Ishikawa (cell line): Measurements from ENCODE around the gene CDH23.

ENCODE experiments used
- CEBPB ChIP-seq: IDR thresholded peaks from 2 replicates; pipeline ENCODE4 v1.6.1; 2012
- CREB1 ChIP-seq: IDR thresholded peaks from 2 replicates; pipeline ENCODE4 v1.6.1; 2012; ENCODE audit warnings: low read depth
- EGR1 ChIP-seq: IDR thresholded peaks from 2 replicates; pipeline ENCODE4 v1.6.1; 2012
- EP300 ChIP-seq: IDR thresholded peaks from 2 replicates; pipeline ENCODE4 v1.6.1; 2012; ENCODE audit warnings: borderline replicate concordance
- FOXM1 ChIP-seq: IDR thresholded peaks from 2 replicates; pipeline ENCODE4 v1.6.1; 2012; ENCODE audit warnings: low read depth, borderline replicate concordance
- NFIC ChIP-seq: IDR thresholded peaks from 2 replicates; pipeline ENCODE4 v1.6.1; 2012
- RAD21 ChIP-seq: IDR thresholded peaks from 2 replicates; pipeline ENCODE4 v1.6.1; 2012; ENCODE audit warnings: low read depth
- TAF1 ChIP-seq: IDR thresholded peaks from 2 replicates; pipeline ENCODE4 v1.6.1; 2012; ENCODE audit warnings: low read depth, mild to moderate bottlenecking
- TCF12 ChIP-seq: IDR thresholded peaks from 2 replicates; pipeline ENCODE4 v1.6.1; 2012; ENCODE audit warnings: low read depth
- TEAD4 ChIP-seq: IDR thresholded peaks from 2 replicates; pipeline ENCODE4 v1.6.1; 2012
- YY1 ChIP-seq: IDR thresholded peaks from 2 replicates; pipeline ENCODE4 v1.6.1; 2012; ENCODE audit warnings: low read depth
- ZBTB7A ChIP-seq: IDR thresholded peaks from 2 replicates; pipeline ENCODE4 v1.6.1; 2012; ENCODE audit warnings: low read depth
- TF ChIP-seq, protein P1 (sequence below): IDR thresholded peaks from 2 replicates; pipeline ENCODE4 v1.6.1; 2012
- TF ChIP-seq, protein P2 (sequence below): IDR thresholded peaks from 2 replicates; pipeline ENCODE4 v1.6.1; 2012
- TF ChIP-seq, protein P3 (sequence below): IDR thresholded peaks from 2 replicates; pipeline ENCODE4 v1.6.1; 2012; ENCODE audit warnings: low read depth, mild to moderate bottlenecking

The CDH23 gene

GRCh38 chr10:71632896-71633600 is 236.3 kb downstream of the CDH23 start:
- TF ChIP-seq, protein P1, sequence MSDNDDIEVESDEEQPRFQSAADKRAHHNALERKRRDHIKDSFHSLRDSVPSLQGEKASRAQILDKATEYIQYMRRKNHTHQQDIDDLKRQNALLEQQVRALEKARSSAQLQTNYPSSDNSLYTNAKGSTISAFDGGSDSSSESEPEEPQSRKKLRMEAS = no peak
- TF ChIP-seq, protein P2, sequence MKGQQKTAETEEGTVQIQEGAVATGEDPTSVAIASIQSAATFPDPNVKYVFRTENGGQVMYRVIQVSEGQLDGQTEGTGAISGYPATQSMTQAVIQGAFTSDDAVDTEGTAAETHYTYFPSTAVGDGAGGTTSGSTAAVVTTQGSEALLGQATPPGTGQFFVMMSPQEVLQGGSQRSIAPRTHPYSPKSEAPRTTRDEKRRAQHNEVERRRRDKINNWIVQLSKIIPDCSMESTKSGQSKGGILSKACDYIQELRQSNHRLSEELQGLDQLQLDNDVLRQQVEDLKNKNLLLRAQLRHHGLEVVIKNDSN = no peak
- TF ChIP-seq CEBPB = no peak

GRCh38 chr10:71633920-71634319 is 237.2 kb downstream of the CDH23 start:
- TF ChIP-seq TAF1 (no peak), EGR1 (no peak), EP300 (no peak), CEBPB (no peak), FOXM1 (no peak), ZBTB7A (no peak), CREB1 (no peak), TCF12 (no peak), RAD21 (no peak), NFIC (no peak), YY1 (no peak), TEAD4 (no peak)
- TF ChIP-seq, protein P3, sequence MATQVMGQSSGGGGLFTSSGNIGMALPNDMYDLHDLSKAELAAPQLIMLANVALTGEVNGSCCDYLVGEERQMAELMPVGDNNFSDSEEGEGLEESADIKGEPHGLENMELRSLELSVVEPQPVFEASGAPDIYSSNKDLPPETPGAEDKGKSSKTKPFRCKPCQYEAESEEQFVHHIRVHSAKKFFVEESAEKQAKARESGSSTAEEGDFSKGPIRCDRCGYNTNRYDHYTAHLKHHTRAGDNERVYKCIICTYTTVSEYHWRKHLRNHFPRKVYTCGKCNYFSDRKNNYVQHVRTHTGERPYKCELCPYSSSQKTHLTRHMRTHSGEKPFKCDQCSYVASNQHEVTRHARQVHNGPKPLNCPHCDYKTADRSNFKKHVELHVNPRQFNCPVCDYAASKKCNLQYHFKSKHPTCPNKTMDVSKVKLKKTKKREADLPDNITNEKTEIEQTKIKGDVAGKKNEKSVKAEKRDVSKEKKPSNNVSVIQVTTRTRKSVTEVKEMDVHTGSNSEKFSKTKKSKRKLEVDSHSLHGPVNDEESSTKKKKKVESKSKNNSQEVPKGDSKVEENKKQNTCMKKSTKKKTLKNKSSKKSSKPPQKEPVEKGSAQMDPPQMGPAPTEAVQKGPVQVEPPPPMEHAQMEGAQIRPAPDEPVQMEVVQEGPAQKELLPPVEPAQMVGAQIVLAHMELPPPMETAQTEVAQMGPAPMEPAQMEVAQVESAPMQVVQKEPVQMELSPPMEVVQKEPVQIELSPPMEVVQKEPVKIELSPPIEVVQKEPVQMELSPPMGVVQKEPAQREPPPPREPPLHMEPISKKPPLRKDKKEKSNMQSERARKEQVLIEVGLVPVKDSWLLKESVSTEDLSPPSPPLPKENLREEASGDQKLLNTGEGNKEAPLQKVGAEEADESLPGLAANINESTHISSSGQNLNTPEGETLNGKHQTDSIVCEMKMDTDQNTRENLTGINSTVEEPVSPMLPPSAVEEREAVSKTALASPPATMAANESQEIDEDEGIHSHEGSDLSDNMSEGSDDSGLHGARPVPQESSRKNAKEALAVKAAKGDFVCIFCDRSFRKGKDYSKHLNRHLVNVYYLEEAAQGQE = no peak
- TF ChIP-seq, protein P1 = no peak
- TF ChIP-seq, protein P2 = no peak

DNA sequence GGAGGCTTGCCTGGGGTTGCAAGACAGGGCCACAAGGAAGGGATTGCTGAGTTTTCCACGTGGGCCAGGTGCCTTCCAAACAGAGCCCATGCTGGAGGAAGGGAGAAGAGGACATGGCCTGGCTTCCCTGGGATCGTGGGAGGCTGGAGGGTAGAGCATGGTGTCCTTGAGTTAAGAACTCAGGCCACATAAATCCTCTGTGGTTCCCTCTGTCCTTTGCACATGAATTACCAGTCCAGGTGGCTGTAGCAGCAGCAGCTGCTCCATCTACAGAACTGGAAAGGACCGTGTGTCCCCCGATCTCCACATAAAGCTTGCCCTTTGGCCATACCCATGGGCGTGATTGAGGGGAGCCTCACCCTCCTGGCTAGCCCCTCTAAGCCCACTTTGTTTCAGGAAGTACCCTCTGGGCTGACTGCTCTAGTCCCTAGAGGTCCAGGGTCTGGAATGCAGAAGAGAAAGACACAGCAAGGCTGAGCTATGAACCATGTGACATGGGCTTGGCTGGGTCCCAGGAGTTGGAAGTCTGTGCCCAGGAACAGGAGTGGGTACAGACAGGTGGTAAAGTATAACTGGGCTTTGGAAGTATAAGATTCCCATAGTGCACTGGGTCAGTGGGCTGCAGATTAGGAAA is 237.9 kb downstream of the CDH23 start:
- no peak for TF ChIP-seq TAF1
- no peak for TF ChIP-seq ZBTB7A
- TF ChIP-seq CEBPB = no peak
- TF ChIP-seq, protein P2 = peak; percentile 48; the same call in 1 of the 2 replicates
- no peak for TF ChIP-seq YY1
- no peak for TF ChIP-seq EP300

- TF ChIP-seq EP300 (no peak), EGR1 (no peak), FOXM1 (no peak), CEBPB (no peak), RAD21 (no peak), CREB1 (no peak), TCF12 (no peak)
- TF ChIP-seq, protein P1 = no peak
- TF ChIP-seq, protein P2 = no peak
- TF ChIP-seq, protein P3 = no peak
These were observed 238.6 kb downstream of the CDH23 start for GRCh38 chr10:71635251-71635866.

GRCh38 chr10:71635867-71636266 is 239.1 kb downstream of the CDH23 start:
- TF ChIP-seq CEBPB = no peak
- TF ChIP-seq YY1 = no peak
- TF ChIP-seq CREB1 = no peak
- no peak for TF ChIP-seq FOXM1
- no peak for TF ChIP-seq RAD21
- TF ChIP-seq, protein P3 = no peak
- no peak for TF ChIP-seq ZBTB7A
- no peak for TF ChIP-seq TEAD4
- TF ChIP-seq EP300 = no peak
- TF ChIP-seq NFIC = no peak
- TF ChIP-seq, protein P2 = no peak
- TF ChIP-seq, protein P1 = no peak
